ENCODE measurements around the gene ANTXRL. TPM values are rescaled to one million over a fixed set of nuclear protein-coding genes. Genes with fewer than 3 reads are reported as not detected.

The ANTXRL gene
- total and polyA plus RNA-seq, 2 experiments from 2014 or later, result not detected

- no peak for TF ChIP-seq ZNF462 (CRISPR knock-in tag; IDR thresholded peaks at IDR 0.05)
- TF ChIP-seq ZNF114 (CRISPR knock-in tag; IDR thresholded peaks at IDR 0.05), result no peak
- no peak for TF ChIP-seq STAT1 (IDR thresholded peaks at IDR 0.05; ENCODE audit: unreplicated experiment)
- no peak for TF ChIP-seq NANOG (IDR thresholded peaks at IDR 0.05; ENCODE audit: borderline replicate concordance)
- no peak for TF ChIP-seq ZNF331 (CRISPR knock-in tag; IDR thresholded peaks at IDR 0.05; ENCODE audit: low read depth)
- TF ChIP-seq CREB1 (CRISPR knock-in tag; IDR thresholded peaks at IDR 0.05; ENCODE audit: low read depth), result no peak
- TF ChIP-seq REST (IDR thresholded peaks at IDR 0.05; ENCODE audit: unreplicated experiment), result no peak
These were observed 35.6 kb upstream of the ANTXRL start (continued) for GRCh38 chr10:46250898-46251856.

Measured in GM23338 (cell line).